Superior temporal gyrus (tissue), 1 donor: ENCODE results near the gene PTPRT.
A peak's percentile ranks its signal among the peaks of the same experiment; 100 is the strongest.

Experiments
- DNase-seq: peaks from one replicate; pipeline ENCODE4 v3.0.0-alpha.2; 2016; ENCODE audit errors: extremely low spot score

PTPRT gene

DNA sequence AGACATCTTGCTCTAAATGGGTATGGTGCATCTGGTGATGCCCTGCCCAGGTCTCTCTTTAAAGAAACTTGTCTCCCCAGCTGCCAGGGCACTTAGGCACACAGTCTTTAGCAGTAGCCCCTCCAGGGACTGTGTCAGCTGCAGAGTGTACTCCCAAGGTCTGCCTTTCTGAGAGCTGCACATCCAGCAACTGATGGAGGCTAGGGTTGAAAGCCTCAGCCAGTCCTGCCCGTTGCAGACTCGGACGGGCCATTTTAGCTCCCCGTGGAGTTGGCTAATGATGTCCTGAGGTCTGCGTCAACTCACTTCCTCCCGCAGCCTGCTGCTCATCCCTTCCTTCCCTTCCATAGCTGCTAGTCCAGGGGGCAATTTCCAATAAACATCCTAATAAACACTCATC, 381.8 kb downstream of the PTPRT start:
- DNase-seq: no peak

DNA sequence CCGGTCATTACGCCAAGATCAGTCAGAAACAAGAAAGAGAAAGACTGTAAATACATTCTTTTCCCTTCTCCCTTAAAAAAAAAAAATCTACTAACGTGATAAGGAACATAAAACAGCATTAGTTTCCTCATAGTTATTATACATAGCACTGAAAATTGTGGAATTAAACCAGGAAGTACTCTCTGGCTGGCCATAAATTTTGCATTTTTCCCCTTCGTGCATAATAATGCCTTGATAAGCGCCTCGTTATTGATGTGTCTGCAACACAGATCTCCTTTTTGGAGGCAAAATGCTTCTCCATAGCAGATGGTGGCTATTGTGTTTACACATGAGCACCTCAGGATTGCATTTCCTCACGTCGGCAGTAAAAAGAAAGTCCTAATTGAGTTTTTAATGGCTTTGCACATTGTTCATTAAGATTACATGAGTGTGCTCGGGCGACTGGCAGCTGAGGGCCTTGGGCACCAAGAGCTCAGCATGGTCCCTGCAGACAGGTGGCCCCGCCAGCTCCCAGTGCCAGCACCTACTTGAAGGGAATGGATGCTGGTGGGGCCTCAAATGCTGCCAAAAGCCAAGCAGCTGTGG, 394.5 kb downstream of the PTPRT start:
- no peak for DNase-seq

DNA sequence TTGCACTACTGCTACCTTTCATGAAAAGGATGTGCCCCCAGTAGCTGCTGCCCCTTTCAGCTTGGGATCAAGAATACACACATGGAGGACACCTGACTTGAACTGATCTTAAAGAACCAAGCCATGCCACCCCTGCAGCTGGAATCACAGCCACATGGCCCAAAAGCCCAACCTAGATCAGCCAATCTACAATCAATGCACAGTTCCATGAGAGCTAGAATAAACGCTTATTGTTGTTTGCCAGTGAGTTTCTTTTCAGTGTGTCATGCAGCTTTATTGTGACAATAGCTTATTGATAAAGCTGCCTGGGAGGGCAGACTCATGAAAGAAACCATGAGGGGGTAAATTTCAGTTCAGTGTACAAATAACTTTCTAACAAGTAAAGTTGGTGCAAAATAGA, 397.7 kb downstream of the PTPRT start:
- peak; percentile 83 for DNase-seq

DNA sequence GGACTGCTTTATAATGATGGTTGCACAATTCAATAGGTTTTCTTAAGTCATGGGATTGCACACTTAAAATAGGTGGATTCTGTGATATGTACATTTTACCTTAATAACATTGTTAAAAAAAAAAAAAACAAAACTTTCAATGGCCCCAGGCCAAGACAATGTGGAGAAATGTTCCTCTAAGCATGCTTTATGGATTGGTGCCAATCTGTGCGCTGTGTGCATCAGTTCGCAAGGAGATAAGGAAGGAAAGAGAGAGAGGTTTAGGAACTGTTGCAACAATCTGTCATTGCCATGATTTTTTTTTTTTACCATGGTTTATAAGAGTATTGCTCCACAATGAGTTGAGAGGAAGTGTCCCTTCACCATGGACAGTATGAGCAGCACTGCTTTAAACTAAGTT, 399.6 kb downstream of the PTPRT start:
- no peak for DNase-seq

DNA sequence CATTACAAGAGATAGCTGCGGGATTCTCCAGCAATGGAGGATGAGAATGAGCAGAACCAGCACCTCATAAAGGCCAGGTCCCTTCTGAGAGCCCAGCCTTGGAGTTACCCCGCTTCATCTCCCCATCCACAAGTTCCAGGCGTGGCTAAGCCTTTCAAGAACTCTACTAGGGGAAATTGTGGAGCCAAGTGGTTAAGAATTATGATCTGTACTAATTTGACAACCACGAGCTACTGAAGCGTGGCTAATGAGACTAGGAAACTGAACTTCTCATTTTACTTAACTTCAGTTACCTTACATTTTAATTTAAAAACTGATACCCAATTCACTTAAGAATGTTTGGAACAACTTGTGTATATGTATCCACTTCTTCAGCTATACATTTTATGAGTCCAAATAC, 401.0 kb downstream of the PTPRT start:
- DNase-seq: no peak

DNA sequence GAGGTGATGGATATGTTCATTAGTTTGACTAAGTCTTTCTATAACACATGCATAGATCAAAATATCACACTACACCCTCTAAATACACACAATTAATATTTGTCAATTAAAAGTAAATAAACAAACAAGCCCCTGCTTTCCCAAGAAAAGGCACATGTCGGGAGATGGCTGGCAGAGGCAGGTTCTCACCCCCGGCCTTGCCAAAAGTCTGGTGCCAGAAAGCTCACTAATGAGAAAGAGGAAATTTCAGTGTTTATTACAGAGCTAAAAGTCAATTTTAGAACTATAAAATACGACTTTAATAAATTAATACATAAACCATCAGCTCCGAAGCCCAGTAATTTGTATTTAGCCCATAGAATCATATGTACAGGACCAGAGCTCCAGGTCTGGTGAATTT, 404.7 kb downstream of the PTPRT start:
- no peak for DNase-seq

DNA sequence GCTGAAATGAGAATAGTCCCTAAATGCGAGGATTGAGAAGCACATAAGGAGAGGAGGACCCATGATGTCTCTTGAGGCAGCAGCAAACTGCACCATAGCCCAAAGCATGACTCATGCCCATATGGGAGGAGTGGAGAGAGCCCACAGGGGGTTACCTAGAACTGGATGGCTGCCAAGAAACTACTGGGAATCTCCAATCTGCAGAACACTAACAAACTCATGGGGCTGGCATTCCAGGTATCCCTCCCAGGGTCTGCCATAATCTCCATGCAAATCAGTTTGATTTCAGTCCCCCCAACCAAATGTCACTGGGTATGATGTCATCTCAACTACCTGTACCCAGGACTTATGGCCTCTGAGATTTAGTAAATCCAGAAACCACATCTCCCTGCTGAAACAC, 410.5 kb downstream of the PTPRT start:
- no peak for DNase-seq

DNA sequence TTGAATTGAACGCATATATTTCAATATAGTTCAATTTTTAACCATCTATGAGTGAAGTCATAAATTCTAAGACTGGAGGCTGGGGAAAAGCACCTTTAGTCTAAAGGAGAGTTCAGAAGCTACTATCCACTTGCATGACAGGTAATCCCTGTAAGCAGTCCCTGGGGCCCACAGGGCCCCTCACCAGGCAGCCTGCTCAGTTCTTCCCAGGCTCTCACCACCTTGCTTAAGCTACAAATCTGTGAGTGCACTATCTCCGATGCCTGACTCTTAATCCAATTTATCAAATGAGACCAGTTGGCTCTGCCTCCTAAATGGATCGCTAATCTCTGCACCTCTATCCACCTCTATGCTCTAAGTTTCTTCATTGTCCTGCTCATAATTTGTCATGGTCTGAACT, 413.8 kb downstream of the PTPRT start:
- DNase-seq: no peak

DNA sequence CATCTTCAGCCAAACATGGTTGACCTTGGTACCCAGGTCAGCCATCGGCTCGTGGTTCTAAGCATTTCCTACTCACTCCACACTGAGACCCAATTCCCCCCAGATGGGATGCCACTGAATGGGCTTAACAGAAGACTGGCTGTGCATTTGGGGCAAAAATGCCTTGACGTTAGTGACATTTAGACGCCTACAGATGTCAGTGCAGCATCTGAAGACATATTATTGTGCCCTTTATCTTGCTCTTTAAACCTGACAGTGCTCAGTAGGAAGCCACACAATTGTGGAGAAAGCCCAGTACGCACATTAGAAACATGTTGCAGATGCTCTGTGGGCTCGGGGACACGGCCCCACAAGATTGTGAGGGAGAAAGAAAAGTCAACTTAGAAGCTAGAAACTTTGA, 414.7 kb downstream of the PTPRT start:
- DNase-seq: peak; percentile 45

DNA sequence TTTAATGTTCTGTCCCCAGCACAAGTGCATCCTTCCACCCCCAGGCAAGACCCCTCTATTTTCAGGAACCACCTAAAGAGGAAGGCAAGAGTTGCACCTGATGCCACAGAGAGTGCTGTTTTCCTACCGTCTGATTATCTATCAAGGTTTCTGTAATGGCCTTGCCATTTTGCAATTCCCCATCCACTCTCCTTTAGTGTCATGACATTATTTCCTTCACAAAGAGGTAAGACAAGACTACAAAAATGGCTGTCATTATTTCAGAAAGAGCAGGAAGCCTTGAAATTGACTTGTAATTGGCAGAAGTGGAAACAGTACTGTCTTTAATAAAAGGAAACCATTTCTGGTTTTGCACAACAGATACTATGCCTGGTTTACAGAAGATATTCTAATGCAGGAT, 426.7 kb downstream of the PTPRT start:
- no peak for DNase-seq

DNA sequence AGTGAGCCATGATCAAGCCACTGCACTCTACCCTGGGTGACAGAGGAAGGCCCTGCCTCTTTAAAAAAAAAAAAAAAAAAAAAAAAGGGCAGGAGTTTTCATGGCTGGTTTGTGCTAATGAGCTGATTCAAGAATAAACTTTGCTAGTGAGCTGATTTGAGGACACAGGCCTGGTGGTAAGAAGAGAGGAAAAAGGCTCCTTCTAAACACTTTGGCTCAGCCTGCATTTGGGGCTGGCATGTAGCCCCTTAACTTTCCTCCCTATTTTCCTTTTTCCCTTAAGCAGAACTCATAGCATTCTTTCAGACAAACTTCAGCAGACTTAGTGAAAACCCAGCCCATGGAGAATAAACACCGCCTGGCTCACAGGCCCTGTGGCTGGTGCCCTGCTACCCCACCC, 432.7 kb downstream of the PTPRT start:
- DNase-seq: no peak

DNA sequence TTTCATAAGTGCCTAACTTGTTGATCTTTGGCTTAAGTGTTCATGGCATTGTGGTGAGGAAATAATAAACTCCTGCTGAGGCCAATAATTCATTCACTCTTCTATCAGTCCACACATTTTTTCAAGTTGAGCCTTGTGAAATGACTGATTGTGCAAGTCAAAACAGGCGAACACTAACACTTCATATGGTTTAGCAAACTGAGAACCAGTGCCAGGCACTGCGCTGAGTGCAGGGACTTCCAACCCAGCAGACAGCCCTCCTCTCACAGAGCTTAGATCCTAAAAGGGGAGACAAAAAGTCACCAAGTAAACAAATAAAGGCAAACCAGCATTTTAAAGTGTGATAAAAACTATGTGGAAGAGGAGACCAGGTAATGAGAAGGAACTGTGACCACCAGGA, 435.0 kb downstream of the PTPRT start:
- no peak for DNase-seq

DNA sequence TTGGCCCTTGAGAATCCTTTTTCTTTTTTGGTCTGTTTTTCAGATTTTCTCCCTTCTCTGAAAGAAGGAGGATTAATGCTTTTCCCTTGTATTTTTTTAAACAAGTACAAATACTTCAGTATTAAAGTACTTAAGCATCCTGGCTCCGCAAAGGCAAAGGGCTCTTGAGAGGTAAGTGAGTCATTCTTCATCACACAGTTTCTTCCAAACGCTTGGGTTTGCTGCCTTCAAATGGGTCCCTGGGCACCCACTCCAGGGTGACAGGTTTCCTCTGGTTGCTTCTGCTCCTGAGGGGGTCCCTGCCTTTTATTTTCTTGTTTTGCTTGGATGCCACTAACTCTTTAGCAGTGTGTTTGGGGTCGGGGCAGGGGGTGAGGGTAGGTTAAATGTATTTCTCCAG, 437.1 kb downstream of the PTPRT start:
- no peak for DNase-seq

DNA sequence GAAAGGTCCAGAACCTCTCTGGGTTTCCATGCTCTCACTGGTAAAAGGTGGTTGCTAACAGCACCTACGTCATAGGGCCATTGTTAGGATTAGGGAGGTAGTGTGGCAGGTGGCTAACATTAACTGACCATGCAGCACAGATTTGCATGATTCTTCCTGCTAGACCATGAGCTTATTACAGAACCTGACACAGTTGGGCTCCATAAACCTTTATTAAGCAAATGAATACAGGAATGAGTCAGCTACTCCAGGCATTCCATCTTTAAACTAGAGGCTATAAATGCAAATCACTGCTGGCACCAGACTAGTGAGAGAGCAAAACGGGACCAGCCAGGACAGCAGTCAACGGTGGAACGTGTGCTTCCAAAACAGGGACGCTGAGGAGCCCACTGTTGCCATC, 440.1 kb downstream of the PTPRT start:
- DNase-seq: no peak

DNA sequence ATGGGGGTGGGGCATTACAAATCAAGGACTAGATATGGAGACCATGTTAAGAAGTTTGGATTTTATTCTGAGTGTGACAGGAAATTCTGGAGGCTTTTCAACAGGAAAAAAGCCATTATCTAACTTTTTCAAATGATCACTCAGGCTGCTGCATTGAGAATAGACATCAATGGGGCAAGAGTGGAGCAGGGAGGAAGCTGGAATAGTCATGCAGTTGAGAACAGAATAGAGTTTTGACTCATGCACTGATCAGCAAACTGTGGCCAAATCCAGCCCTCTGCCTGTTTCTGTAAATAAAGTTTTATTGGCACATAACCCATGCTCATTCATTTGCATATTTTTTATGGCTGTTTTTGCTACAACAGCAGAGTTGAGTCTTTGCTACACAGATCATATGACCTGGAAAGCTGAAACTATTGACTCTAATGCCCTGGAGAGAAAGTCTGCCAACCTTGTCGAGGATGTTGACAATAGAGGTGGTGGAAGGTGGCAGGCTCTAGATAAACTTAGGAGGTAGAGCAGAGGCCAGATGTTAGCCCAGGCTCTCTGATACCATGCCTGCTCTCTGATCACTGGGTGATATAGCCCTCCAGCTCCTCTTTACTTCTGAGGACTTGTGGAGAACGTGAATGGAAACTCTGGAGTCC, 441.8 kb downstream of the PTPRT start:
- no peak for DNase-seq

DNA sequence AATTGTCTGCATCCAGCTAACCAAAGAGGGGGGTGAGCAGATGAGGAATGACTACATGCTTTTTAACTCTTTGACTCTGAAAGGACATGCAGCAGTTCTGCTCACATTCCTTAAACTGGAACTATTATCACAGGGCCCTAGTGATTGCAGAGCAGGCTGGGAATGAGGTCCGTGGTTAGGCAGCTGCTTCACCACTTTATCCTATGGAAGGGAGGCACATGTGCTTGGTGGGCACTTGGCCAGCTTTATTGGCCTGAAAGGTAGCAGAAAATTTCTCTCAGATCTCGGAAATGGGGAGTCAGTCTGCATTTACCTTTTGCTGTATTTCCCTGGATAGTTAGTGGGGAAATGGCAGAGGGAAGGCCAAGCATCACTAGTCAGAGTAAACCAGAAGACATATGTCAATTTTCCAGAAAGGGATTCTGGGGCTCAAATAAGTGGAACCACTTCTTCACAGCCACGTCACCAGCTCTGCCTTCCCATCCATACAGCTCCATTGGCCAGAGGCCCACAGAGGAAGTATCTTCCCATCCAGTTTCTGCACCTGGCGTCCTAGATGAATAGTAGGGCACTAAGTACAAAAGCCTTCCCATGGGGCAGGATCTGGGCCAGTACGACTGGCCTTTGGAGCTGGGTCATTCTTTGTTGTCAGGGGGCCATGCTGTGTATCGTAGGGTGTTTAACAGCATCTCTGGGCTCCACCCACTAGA, 444.8 kb downstream of the PTPRT start:
- DNase-seq: no peak

DNA sequence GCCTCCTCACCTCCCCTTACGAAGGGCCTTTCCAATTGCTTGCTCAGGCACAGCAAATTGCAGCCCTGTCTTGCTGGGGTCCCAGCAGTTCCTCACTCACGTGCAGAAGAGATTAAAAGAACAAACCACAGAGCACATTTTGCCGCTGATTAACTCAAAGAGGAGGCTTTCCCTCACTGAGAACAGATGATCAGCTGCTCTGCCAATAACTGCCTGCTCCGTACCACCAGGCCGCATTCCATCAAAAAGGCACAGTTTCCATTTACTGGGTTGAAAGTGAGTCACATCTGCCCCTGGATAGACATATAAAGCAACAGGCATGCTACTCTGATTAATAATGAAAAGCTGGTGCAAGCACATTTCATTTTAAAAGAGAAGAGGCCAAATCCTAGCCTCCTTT, 446.8 kb downstream of the PTPRT start:
- DNase-seq: no peak

DNA sequence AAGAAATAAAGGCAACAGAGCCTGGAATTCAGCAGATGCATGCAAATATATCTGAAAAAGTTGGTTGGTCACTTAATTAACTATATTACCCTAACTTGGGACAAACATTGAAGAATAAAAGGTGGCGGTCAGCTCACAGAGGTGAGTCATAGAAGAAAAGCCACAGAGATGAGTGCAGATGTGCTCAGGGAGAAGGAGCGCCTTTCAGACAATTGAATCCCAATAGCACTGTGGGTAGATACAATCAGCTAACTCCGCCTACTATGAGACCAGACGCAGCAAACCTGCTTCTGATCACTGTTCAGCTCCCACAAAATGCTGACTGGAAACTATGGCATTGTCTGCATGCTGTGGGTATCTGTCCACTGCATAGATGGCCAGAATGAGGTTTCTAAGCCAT, 447.8 kb downstream of the PTPRT start:
- DNase-seq: no peak

DNA sequence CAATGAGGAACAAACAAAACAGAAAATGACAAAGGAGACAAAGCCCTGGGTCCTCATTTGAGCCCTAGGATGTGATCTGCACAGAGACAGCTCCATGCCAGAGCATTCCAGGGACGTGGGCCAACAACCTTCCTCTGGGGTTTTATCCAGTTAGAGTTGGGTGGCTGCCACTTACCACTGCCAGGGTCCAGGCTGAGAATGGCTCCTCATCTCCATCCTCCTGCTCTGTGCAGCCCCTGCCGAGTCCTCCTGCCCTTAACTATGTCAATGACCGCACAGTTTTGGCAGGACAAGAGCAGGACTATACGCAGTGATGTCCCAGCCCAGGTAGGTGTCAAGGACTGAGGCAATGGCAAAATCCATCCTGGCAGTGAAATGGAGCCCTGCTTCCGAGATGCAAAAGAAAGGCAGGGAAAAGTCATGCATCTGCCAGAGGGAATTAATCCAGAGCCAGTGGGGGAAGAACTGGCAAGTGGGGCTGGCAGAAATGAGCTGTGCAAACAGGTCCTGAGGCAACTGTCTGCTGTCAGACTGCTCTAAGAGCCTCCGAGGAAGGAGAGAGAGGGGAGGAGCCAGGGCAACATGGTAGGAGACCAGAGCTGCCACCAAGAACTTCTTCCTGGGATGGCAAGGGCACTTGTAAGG, 449.4 kb downstream of the PTPRT start:
- no peak for DNase-seq

DNA sequence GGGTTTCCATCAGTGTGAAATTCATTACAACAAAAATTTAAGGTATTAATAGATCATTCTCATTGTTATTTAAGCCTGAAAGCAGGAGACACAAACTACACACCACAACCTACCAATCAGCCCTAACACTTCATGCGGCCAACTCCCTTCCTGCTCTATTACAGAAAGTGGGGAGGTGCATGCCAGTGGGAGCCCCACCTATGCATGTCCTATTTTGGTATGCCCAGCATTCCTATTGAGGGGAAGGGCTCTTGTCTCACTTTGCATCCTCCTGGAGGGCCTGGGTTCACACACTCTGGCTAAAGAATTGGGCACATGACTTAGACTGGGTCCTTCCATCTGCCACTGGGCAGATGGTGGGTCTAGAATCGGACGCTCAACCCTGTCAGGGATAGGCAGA, 450.0 kb downstream of the PTPRT start:
- no peak for DNase-seq

DNA sequence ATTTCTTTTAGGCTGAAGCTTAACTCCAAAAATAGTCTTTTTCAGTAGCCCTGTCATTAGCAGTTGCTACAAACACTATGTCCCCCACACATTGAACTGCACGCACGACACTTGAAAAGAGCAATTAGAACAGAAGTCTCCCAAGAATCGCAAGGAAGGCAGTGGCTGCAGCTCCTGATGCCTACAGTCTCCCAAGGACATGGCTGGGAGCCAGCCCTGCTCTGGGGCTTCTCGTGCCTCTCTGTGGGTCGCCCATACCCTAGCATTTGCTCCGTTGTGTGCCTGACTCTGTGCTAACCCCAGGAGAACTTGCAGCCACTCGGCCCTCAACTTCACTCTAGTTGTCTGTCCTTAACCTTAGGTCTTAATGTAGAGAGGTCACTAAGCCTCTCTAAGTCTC, 454.2 kb downstream of the PTPRT start:
- DNase-seq: no peak

DNA sequence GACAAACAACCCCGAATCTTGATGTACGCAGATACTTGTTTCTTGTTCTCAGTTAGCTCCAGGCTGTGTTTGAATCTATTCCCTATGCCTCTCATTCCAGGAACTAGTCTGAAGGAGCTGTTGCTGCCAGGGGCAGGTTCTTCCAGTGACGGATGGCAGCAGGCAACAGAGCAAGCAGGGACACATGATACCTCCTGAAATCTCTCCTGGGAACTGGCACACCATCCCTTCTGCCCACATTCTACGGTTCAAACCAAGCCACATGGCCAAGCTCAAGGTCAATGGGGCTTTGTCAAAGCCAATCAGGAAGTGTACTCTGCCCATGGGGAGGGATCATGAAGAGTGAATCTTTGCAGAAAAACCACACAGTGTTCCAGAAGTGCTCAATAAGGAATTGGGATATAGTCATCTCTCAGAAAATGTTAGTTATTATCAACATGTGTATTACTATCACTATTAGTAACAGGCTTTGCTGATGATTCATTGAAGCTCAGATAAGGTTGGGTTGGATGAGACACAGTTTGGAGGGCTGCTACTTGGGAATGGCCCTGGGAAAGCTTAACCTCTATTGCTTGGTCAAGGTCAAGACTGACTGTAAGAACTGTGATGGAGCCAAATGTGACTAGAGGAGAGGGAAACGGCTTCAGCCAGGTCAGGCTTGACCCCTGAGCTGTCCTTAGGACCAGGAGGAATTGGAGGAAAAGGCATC, 454.9 kb downstream of the PTPRT start:
- no peak for DNase-seq
